H9 (cell line): ENCODE results near the gene PEX1. TPM values are rescaled to one million over a fixed set of nuclear protein-coding genes. Genes with fewer than 3 reads are reported as not detected.

Experiments used
- DNase-seq: peaks from one replicate; pipeline ENCODE4 v3.0.0-alpha.2; 2017
- H2AFZ ChIP-seq: one replicate; pipeline ENCODE4 v1.6.1; 2013; ENCODE audit warnings: mild to moderate bottlenecking, low read length, control low read depth, moderate library complexity
- H2AK5ac ChIP-seq: 2 replicates; pipeline ENCODE4 v1.6.1; 2013; ENCODE audit warnings: low read length, control low read depth, mixed read lengths; ENCODE audit not compliant: insufficient read length
- H2BK120ac ChIP-seq: one replicate; pipeline ENCODE4 v1.6.1; 2013; ENCODE audit warnings: low read depth, mild to moderate bottlenecking, low read length, control low read depth, inconsistent platforms; ENCODE audit not compliant: poor library complexity, severe bottlenecking
- H2BK12ac ChIP-seq: 2 replicates; pipeline ENCODE4 v1.6.1; 2013; ENCODE audit warnings: low read length, control low read depth, mixed read lengths, low read depth; ENCODE audit not compliant: insufficient read length
- H2BK15ac ChIP-seq: 2 replicates; pipeline ENCODE4 v1.6.1; 2013; ENCODE audit warnings: low read depth, low read length, control low read depth
- H2BK20ac ChIP-seq: one replicate; pipeline ENCODE4 v1.6.1; 2013; ENCODE audit warnings: low read depth, mild to moderate bottlenecking, low read length, control low read depth, inconsistent platforms; ENCODE audit not compliant: poor library complexity, severe bottlenecking
- H2BK5ac ChIP-seq: 2 replicates; pipeline ENCODE4 v1.6.1; 2013; ENCODE audit warnings: low read length, control low read depth, mixed read lengths; ENCODE audit not compliant: insufficient read length
- H3K14ac ChIP-seq: 2 replicates; pipeline ENCODE4 v1.6.1; 2013; ENCODE audit warnings: low read length, control low read depth; ENCODE audit not compliant: insufficient read depth
- H3K18ac ChIP-seq: 2 replicates; pipeline ENCODE4 v1.6.1; 2013; ENCODE audit warnings: low read depth, mild to moderate bottlenecking, mixed read lengths, low read length, control low read depth; ENCODE audit not compliant: insufficient read length
- H3K23ac ChIP-seq: 2 replicates; pipeline ENCODE4 v1.6.1; 2013; ENCODE audit warnings: low read length, control low read depth, mixed read lengths, low read depth; ENCODE audit not compliant: insufficient read length
- H3K23me2 ChIP-seq: 2 replicates; pipeline ENCODE4 v1.6.1; 2013; ENCODE audit warnings: low read depth, mild to moderate bottlenecking, mixed read lengths, low read length, control low read depth; ENCODE audit not compliant: insufficient read length, poor library complexity, severe bottlenecking
- H3K27ac ChIP-seq: 2 replicates; pipeline ENCODE4 v1.5.1; 2013; ENCODE audit warnings: low read length, control low read depth, mixed read lengths, low read depth; ENCODE audit not compliant: insufficient read length
- H3K27me3 ChIP-seq: 2 replicates; pipeline ENCODE4 v1.6.1; 2013; ENCODE audit warnings: low read length, control low read depth, inconsistent platforms; ENCODE audit not compliant: insufficient read depth
- H3K4ac ChIP-seq: 2 replicates; pipeline ENCODE4 v1.6.1; 2013; ENCODE audit warnings: low read depth, mild to moderate bottlenecking, control low read depth, inconsistent platforms, low read length, moderate library complexity
- H3K4me1 ChIP-seq: 2 replicates; pipeline ENCODE4 v1.6.1; 2013; ENCODE audit warnings: low read length, control low read depth, inconsistent platforms; ENCODE audit not compliant: insufficient read depth
- H3K4me2 ChIP-seq: 2 replicates; pipeline ENCODE4 v1.6.1; 2013; ENCODE audit warnings: low read length, control low read depth, mixed read lengths; ENCODE audit not compliant: insufficient read length, insufficient read depth
- H3K56ac ChIP-seq: 2 replicates; pipeline ENCODE4 v1.6.1; 2013; ENCODE audit warnings: low read depth, mild to moderate bottlenecking, mixed read lengths, low read length, control low read depth; ENCODE audit not compliant: insufficient read length
- H3K79me1 ChIP-seq: 2 replicates; pipeline ENCODE4 v1.6.1; 2013; ENCODE audit warnings: low read depth, mild to moderate bottlenecking, moderate library complexity, low read length, control low read depth, inconsistent platforms; ENCODE audit not compliant: insufficient read depth, poor library complexity, severe bottlenecking
- H3K79me2 ChIP-seq: 2 replicates; pipeline ENCODE4 v1.6.1; 2013; ENCODE audit warnings: low read length, control low read depth, inconsistent platforms; ENCODE audit not compliant: insufficient read depth
- H3K9ac ChIP-seq: 2 replicates; pipeline ENCODE4 v1.6.1; 2013; ENCODE audit warnings: low read length, control low read depth, mixed read lengths; ENCODE audit not compliant: insufficient read length; ENCODE audit errors: extremely low read depth
- H3K9me3 ChIP-seq: one replicate; pipeline ENCODE4 v1.6.1; 2013; ENCODE audit warnings: low read depth, low read length, inconsistent platforms; ENCODE audit not compliant: control insufficient read depth
- H3T11ph ChIP-seq: one replicate; pipeline ENCODE4 v1.6.1; 2013; ENCODE audit warnings: mild to moderate bottlenecking, low read length, control low read depth, inconsistent platforms
- H4K20me1 ChIP-seq: one replicate; pipeline ENCODE4 v1.6.1; 2013; ENCODE audit not compliant: control insufficient read depth, insufficient read length, insufficient read depth
- H4K5ac ChIP-seq: 2 replicates; pipeline ENCODE4 v1.6.1; 2013; ENCODE audit warnings: low read depth, mild to moderate bottlenecking, mixed read lengths, low read length, control low read depth; ENCODE audit not compliant: insufficient read length
- H4K8ac ChIP-seq: replicated peaks from 2 replicates; pipeline ENCODE4 v1.6.1; 2013; ENCODE audit warnings: low read length, control low read depth, mixed read lengths, low read depth; ENCODE audit not compliant: insufficient read length
- H4K91ac ChIP-seq: 2 replicates; pipeline ENCODE4 v1.6.1; 2013; ENCODE audit warnings: low read depth, mild to moderate bottlenecking, moderate library complexity, mixed read lengths, low read length, control low read depth; ENCODE audit not compliant: insufficient read length
- H3K27ac Mint-ChIP-seq, 3 experiments: 2 replicates in 2 of 3; 3 replicates in 1 of 3; pipeline ENCODE4 v1.8.0; 2020 to 2021; ENCODE audit warnings: mixed read lengths in 3 of 3, mild to moderate bottlenecking in 1 of 3, moderate library complexity in 1 of 3
- H3K27me3 Mint-ChIP-seq: 2 replicates; pipeline ENCODE4 v1.8.0; 2021; ENCODE audit warnings: low read depth, mild to moderate bottlenecking, moderate library complexity, mixed read lengths
- H3K36me3 Mint-ChIP-seq, 3 experiments: 2 replicates in 2 of 3; 3 replicates in 1 of 3; pipeline ENCODE4 v1.8.0; 2020 to 2021; ENCODE audit warnings: low read depth in 3 of 3, mixed read lengths in 3 of 3; ENCODE audit not compliant: insufficient read depth in 1 of 3
- H3K4me1 Mint-ChIP-seq, 2 experiments: 2 replicates each; pipeline ENCODE4 v1.8.0; 2020; ENCODE audit warnings: mixed read lengths in 2 of 2
- H3K4me3 Mint-ChIP-seq, 2 experiments: 2 replicates in 1 of 2; 3 replicates in 1 of 2; pipeline ENCODE4 v1.8.0; 2020 to 2021; ENCODE audit warnings: mild to moderate bottlenecking in 2 of 2, mixed read lengths in 2 of 2, moderate library complexity in 1 of 2
- H3K9me3 Mint-ChIP-seq, 2 experiments: 2 replicates in 1 of 2; 3 replicates in 1 of 2; pipeline ENCODE4 v1.8.0; 2020; ENCODE audit warnings: mild to moderate bottlenecking in 2 of 2, mixed read lengths in 2 of 2, moderate library complexity in 1 of 2
- WGBS: extraction: QIAGEN DNeasy Blood & Tissue Kit; methylation state at CpG from one replicate; pipeline ENCODE4 v1.1.7; 2013; ENCODE audit warnings: missing lambda C conversion rate, low lambda C conversion rate, mixed read lengths; ENCODE audit not compliant: insufficient read length; ENCODE audit errors: extremely low coverage; 5-methylcytosine and 5-hydroxymethylcytosine counted together
- long read RNA-seq: library from polyadenylated mRNA; unstranded; transcript quantifications from one replicate; pipeline ENCODE4 v2.0.0, GENCODE V29; 2020
- total RNA-seq: library from RNA; stranded (reverse); gene quantifications from 2 replicates; pipeline ENCODE4 v1.2.1, GENCODE V29; 2021
- TF ChIP-seq, protein P1 (sequence below): fragments of 200-600 bp; sonication (generic); conservative IDR thresholded peaks from 3 replicates; pipeline ENCODE4 v1.8.0; 2021; ENCODE audit warnings: antibody characterized with exemption, mild to moderate bottlenecking

The PEX1 gene
- total RNA-seq, result 21.2 and 21.8 TPM in 2 replicates
- long read RNA-seq, full-length matches to known transcripts, result 47 of 94 reads
- long read RNA-seq, partial matches to known transcripts, result 31 of 94 reads
- long read RNA-seq, other reads (novel, unspliced or antisense), result 16 of 94 reads

- peak within 1 kb of the TSS; percentile 23 for H4K5ac ChIP-seq
- peak within 1 kb of the TSS; percentile 93 to 99 (median 98) for H3K27ac Mint-ChIP-seq
- no CpG with 5 or more reads among the region's 79 CpGs for WGBS
- H3K27ac ChIP-seq, result peak within 1 kb of the TSS; percentile 46
- H2AFZ ChIP-seq, result no peak within 1 kb of the TSS
- H2BK5ac ChIP-seq, result peak within 1 kb of the TSS; percentile 34
- no peak within 1 kb of the TSS for H4K8ac ChIP-seq
- no peak within 1 kb of the TSS for H2BK120ac ChIP-seq
- H3K23me2 ChIP-seq, result peaks cover 6% of the 10 kb centered on the region
- peak within 1 kb of the TSS; percentile 92 for H3K4me2 ChIP-seq
- peak within 1 kb of the TSS; percentile 93 for H3K18ac ChIP-seq
- peak within 1 kb of the TSS; percentile 95 for H3K9ac ChIP-seq
- DNase-seq, result peak; percentile 99
- no peaks in the 10 kb centered on the region for H3K79me1 ChIP-seq
- no peak within 1 kb of the TSS for H2AK5ac ChIP-seq
- peaks cover 3% of the 10 kb centered on the region for H4K20me1 ChIP-seq
- H3K4me1 Mint-ChIP-seq, result peaks cover 16% of the 10 kb centered on the region in 2 experiments
- H3K27me3 ChIP-seq, result no peaks in the 10 kb centered on the region
- H3K9me3 ChIP-seq, result no peaks in the 10 kb centered on the region
- H3K4me1 ChIP-seq, result no peaks in the 10 kb centered on the region
- no peaks in the 10 kb centered on the region for H3K9me3 Mint-ChIP-seq
- no peak within 1 kb of the TSS for H2BK20ac ChIP-seq
- H3T11ph ChIP-seq, result no peak within 1 kb of the TSS
- H3K14ac ChIP-seq, result peak within 1 kb of the TSS; percentile 94
- H2BK15ac ChIP-seq, result no peak within 1 kb of the TSS
- no peak within 1 kb of the TSS for H3K23ac ChIP-seq
- no peak within 1 kb of the TSS for H4K91ac ChIP-seq
- no peaks in the 10 kb centered on the region for H3K79me2 ChIP-seq
- H3K27me3 Mint-ChIP-seq, result peaks cover 2% of the 10 kb centered on the region; the same call in 1 of the 2 replicates
- TF ChIP-seq, protein P1, sequence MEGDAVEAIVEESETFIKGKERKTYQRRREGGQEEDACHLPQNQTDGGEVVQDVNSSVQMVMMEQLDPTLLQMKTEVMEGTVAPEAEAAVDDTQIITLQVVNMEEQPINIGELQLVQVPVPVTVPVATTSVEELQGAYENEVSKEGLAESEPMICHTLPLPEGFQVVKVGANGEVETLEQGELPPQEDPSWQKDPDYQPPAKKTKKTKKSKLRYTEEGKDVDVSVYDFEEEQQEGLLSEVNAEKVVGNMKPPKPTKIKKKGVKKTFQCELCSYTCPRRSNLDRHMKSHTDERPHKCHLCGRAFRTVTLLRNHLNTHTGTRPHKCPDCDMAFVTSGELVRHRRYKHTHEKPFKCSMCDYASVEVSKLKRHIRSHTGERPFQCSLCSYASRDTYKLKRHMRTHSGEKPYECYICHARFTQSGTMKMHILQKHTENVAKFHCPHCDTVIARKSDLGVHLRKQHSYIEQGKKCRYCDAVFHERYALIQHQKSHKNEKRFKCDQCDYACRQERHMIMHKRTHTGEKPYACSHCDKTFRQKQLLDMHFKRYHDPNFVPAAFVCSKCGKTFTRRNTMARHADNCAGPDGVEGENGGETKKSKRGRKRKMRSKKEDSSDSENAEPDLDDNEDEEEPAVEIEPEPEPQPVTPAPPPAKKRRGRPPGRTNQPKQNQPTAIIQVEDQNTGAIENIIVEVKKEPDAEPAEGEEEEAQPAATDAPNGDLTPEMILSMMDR, result peak; percentile 43; the same call in 2 of the 3 replicates
- H2BK12ac ChIP-seq, result no peak within 1 kb of the TSS
- peaks cover 6 to 27% (median 19%) of the 10 kb centered on the region in 3 experiments for H3K36me3 Mint-ChIP-seq
- no peak within 1 kb of the TSS for H3K56ac ChIP-seq
- no peak within 1 kb of the TSS for H3K4ac ChIP-seq
- peak within 1 kb of the TSS; percentile 94 to 97 for H3K4me3 Mint-ChIP-seq
Measured at GRCh38 chr7:92528188-92528957, at the start of gene PEX1, which contains the start of gene RBM48. PEX1 (minus strand) TSS chr7:92528520; CDS start chr7:92528435, 85 bp downstream. RBM48 (plus strand) TSS chr7:92528795; CDS start chr7:92528814, 19 bp downstream.
